H9 (cell line): Measurements from ENCODE around the gene BCAS1. TPM values are rescaled to one million over a fixed set of nuclear protein-coding genes. Genes with fewer than 3 reads are reported as not detected.

Experiments used
- DNase-seq: peaks from one replicate; pipeline ENCODE4 v3.0.0-alpha.2; 2017
- H2AFZ ChIP-seq: one replicate; pipeline ENCODE4 v1.6.1; 2013; ENCODE audit warnings: mild to moderate bottlenecking, low read length, control low read depth, moderate library complexity
- H2AK5ac ChIP-seq: 2 replicates; pipeline ENCODE4 v1.6.1; 2013; ENCODE audit warnings: low read length, control low read depth, mixed read lengths; ENCODE audit not compliant: insufficient read length
- H2BK120ac ChIP-seq: one replicate; pipeline ENCODE4 v1.6.1; 2013; ENCODE audit warnings: low read depth, mild to moderate bottlenecking, low read length, control low read depth, inconsistent platforms; ENCODE audit not compliant: poor library complexity, severe bottlenecking
- H2BK12ac ChIP-seq: 2 replicates; pipeline ENCODE4 v1.6.1; 2013; ENCODE audit warnings: low read length, control low read depth, mixed read lengths, low read depth; ENCODE audit not compliant: insufficient read length
- H2BK15ac ChIP-seq: 2 replicates; pipeline ENCODE4 v1.6.1; 2013; ENCODE audit warnings: low read depth, low read length, control low read depth
- H2BK20ac ChIP-seq: one replicate; pipeline ENCODE4 v1.6.1; 2013; ENCODE audit warnings: low read depth, mild to moderate bottlenecking, low read length, control low read depth, inconsistent platforms; ENCODE audit not compliant: poor library complexity, severe bottlenecking
- H2BK5ac ChIP-seq: 2 replicates; pipeline ENCODE4 v1.6.1; 2013; ENCODE audit warnings: low read length, control low read depth, mixed read lengths; ENCODE audit not compliant: insufficient read length
- H3K14ac ChIP-seq: 2 replicates; pipeline ENCODE4 v1.6.1; 2013; ENCODE audit warnings: low read length, control low read depth; ENCODE audit not compliant: insufficient read depth
- H3K18ac ChIP-seq: 2 replicates; pipeline ENCODE4 v1.6.1; 2013; ENCODE audit warnings: low read depth, mild to moderate bottlenecking, mixed read lengths, low read length, control low read depth; ENCODE audit not compliant: insufficient read length
- H3K23ac ChIP-seq: 2 replicates; pipeline ENCODE4 v1.6.1; 2013; ENCODE audit warnings: low read length, control low read depth, mixed read lengths, low read depth; ENCODE audit not compliant: insufficient read length
- H3K23me2 ChIP-seq: 2 replicates; pipeline ENCODE4 v1.6.1; 2013; ENCODE audit warnings: low read depth, mild to moderate bottlenecking, mixed read lengths, low read length, control low read depth; ENCODE audit not compliant: insufficient read length, poor library complexity, severe bottlenecking
- H3K27ac ChIP-seq: 2 replicates; pipeline ENCODE4 v1.5.1; 2013; ENCODE audit warnings: low read length, control low read depth, mixed read lengths, low read depth; ENCODE audit not compliant: insufficient read length
- H3K27me3 ChIP-seq: 2 replicates; pipeline ENCODE4 v1.6.1; 2013; ENCODE audit warnings: low read length, control low read depth, inconsistent platforms; ENCODE audit not compliant: insufficient read depth
- H3K4ac ChIP-seq: 2 replicates; pipeline ENCODE4 v1.6.1; 2013; ENCODE audit warnings: low read depth, mild to moderate bottlenecking, control low read depth, inconsistent platforms, low read length, moderate library complexity
- H3K4me1 ChIP-seq: 2 replicates; pipeline ENCODE4 v1.6.1; 2013; ENCODE audit warnings: low read length, control low read depth, inconsistent platforms; ENCODE audit not compliant: insufficient read depth
- H3K4me2 ChIP-seq: 2 replicates; pipeline ENCODE4 v1.6.1; 2013; ENCODE audit warnings: low read length, control low read depth, mixed read lengths; ENCODE audit not compliant: insufficient read length, insufficient read depth
- H3K56ac ChIP-seq: 2 replicates; pipeline ENCODE4 v1.6.1; 2013; ENCODE audit warnings: low read depth, mild to moderate bottlenecking, mixed read lengths, low read length, control low read depth; ENCODE audit not compliant: insufficient read length
- H3K79me1 ChIP-seq: 2 replicates; pipeline ENCODE4 v1.6.1; 2013; ENCODE audit warnings: low read depth, mild to moderate bottlenecking, moderate library complexity, low read length, control low read depth, inconsistent platforms; ENCODE audit not compliant: insufficient read depth, poor library complexity, severe bottlenecking
- H3K79me2 ChIP-seq: 2 replicates; pipeline ENCODE4 v1.6.1; 2013; ENCODE audit warnings: low read length, control low read depth, inconsistent platforms; ENCODE audit not compliant: insufficient read depth
- H3K9ac ChIP-seq: 2 replicates; pipeline ENCODE4 v1.6.1; 2013; ENCODE audit warnings: low read length, control low read depth, mixed read lengths; ENCODE audit not compliant: insufficient read length; ENCODE audit errors: extremely low read depth
- H3K9me3 ChIP-seq: one replicate; pipeline ENCODE4 v1.6.1; 2013; ENCODE audit warnings: low read depth, low read length, inconsistent platforms; ENCODE audit not compliant: control insufficient read depth
- H3T11ph ChIP-seq: one replicate; pipeline ENCODE4 v1.6.1; 2013; ENCODE audit warnings: mild to moderate bottlenecking, low read length, control low read depth, inconsistent platforms
- H4K20me1 ChIP-seq: one replicate; pipeline ENCODE4 v1.6.1; 2013; ENCODE audit not compliant: control insufficient read depth, insufficient read length, insufficient read depth
- H4K5ac ChIP-seq: 2 replicates; pipeline ENCODE4 v1.6.1; 2013; ENCODE audit warnings: low read depth, mild to moderate bottlenecking, mixed read lengths, low read length, control low read depth; ENCODE audit not compliant: insufficient read length
- H4K8ac ChIP-seq: replicated peaks from 2 replicates; pipeline ENCODE4 v1.6.1; 2013; ENCODE audit warnings: low read length, control low read depth, mixed read lengths, low read depth; ENCODE audit not compliant: insufficient read length
- H4K91ac ChIP-seq: 2 replicates; pipeline ENCODE4 v1.6.1; 2013; ENCODE audit warnings: low read depth, mild to moderate bottlenecking, moderate library complexity, mixed read lengths, low read length, control low read depth; ENCODE audit not compliant: insufficient read length
- H3K27ac Mint-ChIP-seq, 3 experiments: 2 replicates in 2 of 3; 3 replicates in 1 of 3; pipeline ENCODE4 v1.8.0; 2020 to 2021; ENCODE audit warnings: mixed read lengths in 3 of 3, mild to moderate bottlenecking in 1 of 3, moderate library complexity in 1 of 3
- H3K27me3 Mint-ChIP-seq: 2 replicates; pipeline ENCODE4 v1.8.0; 2021; ENCODE audit warnings: low read depth, mild to moderate bottlenecking, moderate library complexity, mixed read lengths
- H3K36me3 Mint-ChIP-seq, 3 experiments: 2 replicates in 2 of 3; 3 replicates in 1 of 3; pipeline ENCODE4 v1.8.0; 2020 to 2021; ENCODE audit warnings: low read depth in 3 of 3, mixed read lengths in 3 of 3; ENCODE audit not compliant: insufficient read depth in 1 of 3
- H3K4me1 Mint-ChIP-seq, 2 experiments: 2 replicates each; pipeline ENCODE4 v1.8.0; 2020; ENCODE audit warnings: mixed read lengths in 2 of 2
- H3K4me3 Mint-ChIP-seq, 2 experiments: 2 replicates in 1 of 2; 3 replicates in 1 of 2; pipeline ENCODE4 v1.8.0; 2020 to 2021; ENCODE audit warnings: mild to moderate bottlenecking in 2 of 2, mixed read lengths in 2 of 2, moderate library complexity in 1 of 2
- H3K9me3 Mint-ChIP-seq, 2 experiments: 2 replicates in 1 of 2; 3 replicates in 1 of 2; pipeline ENCODE4 v1.8.0; 2020; ENCODE audit warnings: mild to moderate bottlenecking in 2 of 2, mixed read lengths in 2 of 2, moderate library complexity in 1 of 2
- CTCF ChIP-seq: fragments of 200-600 bp; sonication (generic); conservative IDR thresholded peaks from 3 replicates; pipeline ENCODE4 v1.8.0; 2021; ENCODE audit warnings: antibody characterized with exemption, mild to moderate bottlenecking
- WGBS: extraction: QIAGEN DNeasy Blood & Tissue Kit; methylation state at CpG from one replicate; pipeline ENCODE4 v1.1.7; 2013; ENCODE audit warnings: missing lambda C conversion rate, low lambda C conversion rate, mixed read lengths; ENCODE audit not compliant: insufficient read length; ENCODE audit errors: extremely low coverage; 5-methylcytosine and 5-hydroxymethylcytosine counted together
- total RNA-seq: library from RNA; stranded (reverse); gene quantifications from 2 replicates; pipeline ENCODE4 v1.2.1, GENCODE V29; 2021

BCAS1 gene
- total RNA-seq, 1 experiment from 2014 or later: 0.15 TPM

DNA sequence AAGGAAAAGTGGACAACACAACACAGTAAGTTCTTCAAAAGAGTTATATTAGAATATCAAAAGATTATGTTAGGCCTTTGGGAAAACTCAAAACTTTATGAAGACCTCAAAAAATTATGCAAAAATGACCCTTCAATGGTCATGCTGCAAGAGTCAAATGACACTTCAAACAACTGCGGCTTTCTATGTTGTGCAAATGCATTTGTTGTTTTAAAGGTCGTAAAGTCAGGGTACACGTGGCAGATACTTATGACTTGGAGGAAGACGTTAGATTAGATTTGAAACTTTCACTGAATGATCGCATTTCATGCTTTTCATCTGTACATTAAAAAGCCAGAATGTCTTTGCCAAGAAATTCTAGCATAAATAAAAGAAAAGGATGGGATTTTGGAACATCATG is 31.4 kb downstream of the BCAS1 start:
- no peak overlapping the region for H2AK5ac ChIP-seq
- no peak overlapping the region for H2BK15ac ChIP-seq
- H3K79me2 ChIP-seq: no peaks in the 10 kb centered on the region
- H3K4me1 Mint-ChIP-seq: no peaks in the 10 kb centered on the region
- H3T11ph ChIP-seq: no peak overlapping the region
- no peak overlapping the region for H3K18ac ChIP-seq
- TF ChIP-seq CTCF: no peak
- no peaks in the 10 kb centered on the region for H3K79me1 ChIP-seq
- no peak overlapping the region for H3K56ac ChIP-seq
- H3K36me3 Mint-ChIP-seq: no peaks in the 10 kb centered on the region
- H2BK12ac ChIP-seq: no peak overlapping the region
- no peak overlapping the region for H4K5ac ChIP-seq
- H4K91ac ChIP-seq: no peak overlapping the region
- no peak overlapping the region for H3K23ac ChIP-seq
- no peaks in the 10 kb centered on the region for H3K9me3 ChIP-seq
- no peak overlapping the region for H2BK120ac ChIP-seq
- no peak overlapping the region for H2BK5ac ChIP-seq
- no peak overlapping the region for H2BK20ac ChIP-seq
- no peak for DNase-seq
- H3K4me2 ChIP-seq: no peak overlapping the region
- no peak overlapping the region for H3K27ac Mint-ChIP-seq
- H3K14ac ChIP-seq: no peak overlapping the region
- H3K4me1 ChIP-seq: no peaks in the 10 kb centered on the region
- no peak overlapping the region for H3K4me3 Mint-ChIP-seq
- H3K9ac ChIP-seq: no peak overlapping the region
- H3K9me3 Mint-ChIP-seq: no peaks in the 10 kb centered on the region
- no peaks in the 10 kb centered on the region for H3K23me2 ChIP-seq
- WGBS: no CpG with 5 or more reads among the region's 5 CpGs
- H3K27ac ChIP-seq: no peak overlapping the region
- no peaks in the 10 kb centered on the region for H3K27me3 ChIP-seq
- H2AFZ ChIP-seq: no peak overlapping the region
- H3K4ac ChIP-seq: no peak overlapping the region
- no peaks in the 10 kb centered on the region for H4K20me1 ChIP-seq
- H3K27me3 Mint-ChIP-seq: no peaks in the 10 kb centered on the region
- no peak overlapping the region for H4K8ac ChIP-seq
